Measurements from ENCODE around the gene SLC35F6.
"Not testable (repeated sequence)": the region's sequence is repeated elsewhere in the genome, so short reads cannot be mapped to it uniquely, and the experiment has no call there.

SLC35F6 gene

GRCh38 chr2:26786207-26787028 lies 22.3 kb downstream of the SLC35F6 start:
- no peak for DNase-seq

- no peak for DNase-seq
These were observed 28.6 kb downstream of the SLC35F6 start for GRCh38 chr2:26792720-26793119.

- no peak for DNase-seq
These were observed 29.4 kb downstream of the SLC35F6 start for GRCh38 chr2:26793518-26793917.

- DNase-seq: not testable (repeated sequence)
These were observed 31.1 kb downstream of the SLC35F6 start for GRCh38 chr2:26795135-26795534.

GRCh38 chr2:26801328-26801727 lies 37.2 kb downstream of the SLC35F6 start:
- no peak for DNase-seq

- DNase-seq: no peak
These were observed 37.7 kb downstream of the SLC35F6 start for GRCh38 chr2:26801796-26802195.

- DNase-seq: no peak
These were observed 41.2 kb downstream of the SLC35F6 start for GRCh38 chr2:26805241-26805676.

- DNase-seq: no peak
These were observed 43.8 kb downstream of the SLC35F6 start for GRCh38 chr2:26807788-26808460.

- DNase-seq: no peak
These were observed 45.1 kb downstream of the SLC35F6 start for GRCh38 chr2:26809211-26809610.

- DNase-seq: no peak
These were observed 45.9 kb downstream of the SLC35F6 start for GRCh38 chr2:26809876-26810577.

GRCh38 chr2:26811261-26811660 lies 47.2 kb downstream of the SLC35F6 start:
- no peak for DNase-seq

GRCh38 chr2:26811791-26812694 lies 48.0 kb downstream of the SLC35F6 start:
- DNase-seq: no peak

GRCh38 chr2:26812731-26813130 lies 48.6 kb downstream of the SLC35F6 start:
- no peak for DNase-seq

- not testable (repeated sequence) for DNase-seq
These were observed 50.1 kb downstream of the SLC35F6 start for GRCh38 chr2:26814072-26814765.

- no peak for DNase-seq
These were observed 52.8 kb downstream of the SLC35F6 start for GRCh38 chr2:26816893-26817292.

- no peak for DNase-seq
These were observed 54.2 kb downstream of the SLC35F6 start for GRCh38 chr2:26818255-26818654.

- DNase-seq: no peak
These were observed 54.9 kb downstream of the SLC35F6 start for GRCh38 chr2:26818972-26819371.

GRCh38 chr2:26820932-26821331 lies 56.8 kb downstream of the SLC35F6 start:
- no peak for DNase-seq

GRCh38 chr2:26822877-26823276 lies 58.8 kb downstream of the SLC35F6 start:
- no peak for DNase-seq
